Duodenal mucosa (tissue), 2 donors: ENCODE results near the gene LPIN3.
"Not testable (repeated sequence)": the region's sequence is repeated elsewhere in the genome, so short reads cannot be mapped to it uniquely, and the experiment has no call there.

Source experiments
- H3K27ac ChIP-seq: one replicate; pipeline ENCODE4 v1.7.0; 2013; ENCODE audit warnings: low read depth, low read length
- H3K27me3 ChIP-seq, 2 donors: one replicate each; pipeline ENCODE4 v1.7.0; 2013; ENCODE audit warnings: low read length in 2 of 2, control low read depth in 1 of 2; ENCODE audit not compliant: insufficient read depth in 2 of 2, control insufficient read depth in 1 of 2
- H3K36me3 ChIP-seq, 2 donors: one replicate each; pipeline ENCODE4 v1.7.0; 2013; ENCODE audit warnings: low read length in 2 of 2, control low read depth in 1 of 2; ENCODE audit not compliant: insufficient read depth in 2 of 2, control insufficient read depth in 1 of 2
- H3K4me1 ChIP-seq, 2 donors: one replicate each; pipeline ENCODE4 v1.7.0; 2013; ENCODE audit warnings: low read length in 2 of 2, control low read depth in 1 of 2; ENCODE audit not compliant: insufficient read depth in 2 of 2, control insufficient read depth in 1 of 2
- H3K4me3 ChIP-seq, 2 donors: one replicate each; pipeline ENCODE4 v1.7.0; 2013; ENCODE audit warnings: low read length in 2 of 2, low read depth in 1 of 2
- H3K9ac ChIP-seq, 2 donors: one replicate each; pipeline ENCODE4 v1.7.0; 2013; ENCODE audit warnings: low read length in 2 of 2, low read depth in 1 of 2
- H3K9me3 ChIP-seq, 2 donors: one replicate each; pipeline ENCODE4 v1.7.0; 2013; ENCODE audit warnings: low read length in 2 of 2, control low read depth in 1 of 2; ENCODE audit not compliant: control insufficient read depth in 1 of 2

LPIN3 gene

GRCh38 chr20:41308290-41308711 is 32.3 kb upstream of the LPIN3 start:
- H3K9ac ChIP-seq, result no peak overlapping the region
- no peaks in the 10 kb centered on the region for H3K27me3 ChIP-seq
- H3K4me3 ChIP-seq, result no peak overlapping the region
- no peak overlapping the region for H3K27ac ChIP-seq
- H3K36me3 ChIP-seq, result no peaks in the 10 kb centered on the region
- no peaks in the 10 kb centered on the region for H3K9me3 ChIP-seq
- H3K4me1 ChIP-seq, result peaks cover 16 to 24% of the 10 kb centered on the region in 2 donors

GRCh38 chr20:41308726-41309413 is 31.8 kb upstream of the LPIN3 start:
- H3K9ac ChIP-seq, result no peak overlapping the region
- H3K27ac ChIP-seq, result no peak overlapping the region
- H3K4me1 ChIP-seq, result peaks cover 16 to 24% of the 10 kb centered on the region in 2 donors

GRCh38 chr20:41309817-41310216 is 30.8 kb upstream of the LPIN3 start:
- Histone ChIP-seq H3K27ac (no peak overlapping the region), H3K4me1 (peaks cover 16 to 24% of the 10 kb centered on the region in 2 donors), H3K27me3 (no peaks in the 10 kb centered on the region), H3K9me3 (no peaks in the 10 kb centered on the region), H3K36me3 (no peaks in the 10 kb centered on the region), H3K9ac (no peak overlapping the region), H3K4me3 (no peak overlapping the region)

More at GRCh38 chr20:41308726-41309413, 31.8 kb upstream of the LPIN3 start:
- no peak overlapping the region for H3K4me3 ChIP-seq
- H3K27me3 ChIP-seq, result no peaks in the 10 kb centered on the region
- no peaks in the 10 kb centered on the region for H3K36me3 ChIP-seq
- no peaks in the 10 kb centered on the region for H3K9me3 ChIP-seq

GRCh38 chr20:41312009-41312408 is 28.6 kb upstream of the LPIN3 start:
- H3K27ac ChIP-seq, H3K9me3 ChIP-seq, H3K4me3 ChIP-seq, H3K36me3 ChIP-seq, H3K27me3 ChIP-seq, H3K9ac ChIP-seq: not testable (repeated sequence)
- peaks cover 26 to 34% of the 10 kb centered on the region in 2 donors for H3K4me1 ChIP-seq

GRCh38 chr20:41314386-41314785 is 26.2 kb upstream of the LPIN3 start:
- peaks cover 13 to 26% of the 10 kb centered on the region in 2 donors for H3K4me1 ChIP-seq
- H3K9ac ChIP-seq, result no peak overlapping the region
- no peaks in the 10 kb centered on the region for H3K27me3 ChIP-seq
- H3K9me3 ChIP-seq, result no peaks in the 10 kb centered on the region
- no peak overlapping the region for H3K4me3 ChIP-seq
- H3K27ac ChIP-seq, result no peak overlapping the region
- no peaks in the 10 kb centered on the region for H3K36me3 ChIP-seq

GRCh38 chr20:41316051-41316450 is 24.6 kb upstream of the LPIN3 start:
- Histone ChIP-seq H3K9ac (no peak overlapping the region), H3K36me3 (no peaks in the 10 kb centered on the region), H3K4me3 (peak overlapping the region; percentile 74 to 88), H3K9me3 (no peaks in the 10 kb centered on the region), H3K27me3 (no peaks in the 10 kb centered on the region), H3K4me1 (peaks cover 11 to 26% of the 10 kb centered on the region in 2 donors), H3K27ac (no peak overlapping the region)

- Histone ChIP-seq H3K4me1 (peaks cover 12 to 26% of the 10 kb centered on the region in 2 donors), H3K27ac (peak overlapping the region; percentile 76), H3K36me3 (no peaks in the 10 kb centered on the region), H3K9ac (peak overlapping the region; percentile 78 to 83), H3K27me3 (no peaks in the 10 kb centered on the region), H3K4me3 (peak overlapping the region; percentile 74 to 88), H3K9me3 (no peaks in the 10 kb centered on the region)
These were observed 23.7 kb upstream of the LPIN3 start for GRCh38 chr20:41316602-41317545.

- H3K27ac ChIP-seq, result peak within 1 kb of the TSS; percentile 84
- H3K9me3 ChIP-seq, result no peaks in the 10 kb centered on the region
- peaks cover 15 to 26% of the 10 kb centered on the region in 2 donors for H3K4me1 ChIP-seq
- H3K4me3 ChIP-seq, result peak within 1 kb of the TSS; percentile 74 to 88
- no peaks in the 10 kb centered on the region for H3K36me3 ChIP-seq
- H3K9ac ChIP-seq, result peak within 1 kb of the TSS; percentile 78 to 83
- H3K27me3 ChIP-seq, result no peaks in the 10 kb centered on the region
These were observed 22.9 kb upstream of the LPIN3 start, which contains the start of gene ZHX3 for GRCh38 chr20:41317546-41318270. TSS of gene ZHX3 (minus strand) at chr20:41317731. CDS start at chr20:41204916, 112,815 bp downstream.

- H3K4me3 ChIP-seq, result peak overlapping the region; percentile 72 to 88
- H3K27ac ChIP-seq, result peak overlapping the region; percentile 84
- no peaks in the 10 kb centered on the region for H3K27me3 ChIP-seq
- peak overlapping the region; percentile 48 to 56 for H3K9ac ChIP-seq
- H3K9me3 ChIP-seq, result no peaks in the 10 kb centered on the region
- H3K4me1 ChIP-seq, result peaks cover 15 to 26% of the 10 kb centered on the region in 2 donors
- no peaks in the 10 kb centered on the region for H3K36me3 ChIP-seq
These were observed 22.4 kb upstream of the LPIN3 start for GRCh38 chr20:41318271-41318649.
